CD4-positive, alpha-beta T cell (primary cell): ENCODE results near the gene TBX15. TPM values are rescaled to one million over a fixed set of nuclear protein-coding genes. Genes with fewer than 3 reads are reported as not detected.

Experiments
- ATAC-seq: fragments of 200-7000 bp; cut with Tn5 transposase; one replicate; pipeline ENCODE4 v1.10.0; 2022; ENCODE audit warnings: mild to moderate bottlenecking; ENCODE audit not compliant: poor library complexity
- CTCF ChIA-PET: fragments of 350-600 bp; sonication (Branson Sonifier 250); formaldehyde crosslinking; loops from one replicate; lab custom pipeline; 2021; ENCODE audit warnings: antibody characterized with exemption, inconsistent platforms; lab: Charles Lee
- POLR2A ChIA-PET: fragments of 350-600 bp; sonication (Branson Sonifier 250); formaldehyde crosslinking; loops from one replicate; lab custom pipeline; 2021; ENCODE audit warnings: antibody characterized with exemption, inconsistent platforms; lab: Charles Lee
- DNase-seq, 14 experiments: peaks; one replicate each; pipeline ENCODE4 v3.0.0-alpha.2; 2013 to 2020; ENCODE audit warnings: mixed read lengths in 2 of 14
- H3K27ac ChIP-seq, 2 donors: one replicate each; pipeline versions ENCODE4 v1.5.1 to v1.7.0; 2013; ENCODE audit warnings: low read length in 2 of 2, low read depth in 1 of 2, mild to moderate bottlenecking in 1 of 2
- H3K27me3 ChIP-seq, 2 experiments: 1 replicate in 1 of 2; 2 replicates in 1 of 2; pipeline versions ENCODE4 v1.6.1 to v1.7.0; 2013; ENCODE audit warnings: low read length in 2 of 2, control low read depth in 1 of 2, mild to moderate bottlenecking in 1 of 2, moderate library complexity in 1 of 2; ENCODE audit not compliant: insufficient read depth in 2 of 2, control insufficient read depth in 1 of 2
- H3K36me3 ChIP-seq: one replicate; pipeline ENCODE4 v1.6.1; 2013; ENCODE audit warnings: low read length, control low read depth; ENCODE audit not compliant: insufficient read depth
- H3K4me1 ChIP-seq: one replicate; pipeline ENCODE4 v1.6.1; 2013; ENCODE audit warnings: low read length, control low read depth; ENCODE audit not compliant: insufficient read depth
- H3K4me3 ChIP-seq: one replicate; pipeline ENCODE4 v1.5.1; 2013; ENCODE audit warnings: mild to moderate bottlenecking, low read length, moderate library complexity
- H3K9me3 ChIP-seq, 2 experiments: 1 replicate in 1 of 2; 2 replicates in 1 of 2; pipeline versions ENCODE4 v1.6.1 to v1.7.0; 2013; ENCODE audit warnings: low read length in 2 of 2, mild to moderate bottlenecking in 2 of 2, control low read depth in 1 of 2, moderate library complexity in 1 of 2; ENCODE audit not compliant: control insufficient read depth in 1 of 2, insufficient read depth in 1 of 2
- H3K27ac Mint-ChIP-seq: one replicate; pipeline ENCODE4 v1.8.0; 2020; ENCODE audit warnings: mixed read lengths
- H3K27me3 Mint-ChIP-seq: one replicate; pipeline ENCODE4 v1.8.0; 2021; ENCODE audit warnings: mixed read lengths
- H3K36me3 Mint-ChIP-seq: one replicate; pipeline ENCODE4 v1.8.0; 2021; ENCODE audit warnings: low read depth, mixed read lengths
- H3K4me1 Mint-ChIP-seq: one replicate; pipeline ENCODE4 v1.8.0; 2021; ENCODE audit warnings: low read depth, mixed read lengths
- H3K4me3 Mint-ChIP-seq: one replicate; pipeline ENCODE4 v1.8.0; 2020; ENCODE audit warnings: mild to moderate bottlenecking, mixed read lengths
- H3K9me3 Mint-ChIP-seq: one replicate; pipeline ENCODE4 v1.8.0; 2020; ENCODE audit warnings: mixed read lengths
- intact Hi-C, 2 experiments: fragments of 100-400 bp; cut with DNase I in 1 of 2; cut with micrococcal nuclease in 1 of 2; formaldehyde crosslinking; loops; one replicate each; pipeline versions ENCODE4 v1.15.1 to v1.9.0; 2023 to 2025; cut with DNase I, micrococcal nuclease
- total RNA-seq, 174 experiments: library from RNA in 2 of 174; stranded (reverse) in 2 of 174; gene quantifications; one replicate each; pipeline ENCODE4 v1.2.3 and lab custom pipeline; 2021 to 2026
- TF ChIP-seq, protein P1 (sequence below): fragments of 200-600 bp; IDR thresholded peaks from one replicate; pipeline ENCODE4 v1.8.0; 2022; ENCODE audit warnings: antibody characterized with exemption, mild to moderate bottlenecking

Gene TBX15
- total RNA-seq, 2 experiments from 2014 or later = not detected

DNA sequence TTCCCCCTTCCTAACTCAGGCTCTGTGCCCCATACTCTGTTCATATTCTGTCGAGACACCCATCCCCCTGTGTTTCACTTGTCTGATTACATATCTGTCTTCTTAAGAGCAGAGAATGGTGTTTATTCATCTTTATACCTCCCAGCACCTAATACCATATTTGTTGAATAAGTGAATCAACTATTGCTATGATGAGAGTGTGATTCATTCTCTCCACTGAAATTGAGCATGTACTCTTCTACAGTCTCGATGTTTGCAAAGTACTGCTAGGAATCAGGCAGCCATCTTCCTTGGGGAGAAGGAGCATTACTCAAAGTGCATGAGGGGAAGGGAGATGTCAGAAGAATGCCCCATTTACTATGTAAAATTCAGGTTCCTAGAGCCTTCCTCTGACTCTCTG, 27.0 kb downstream of the TBX15 start:
- ChIA-PET POLR2A (no interaction called here), CTCF (no interaction called here)
- Mint-ChIP-seq H3K9me3 (peaks cover 3% of the 10 kb centered on the region), H3K27me3 (no peaks in the 10 kb centered on the region), H3K4me1 (no peaks in the 10 kb centered on the region), H3K36me3 (no peaks in the 10 kb centered on the region), H3K27ac (no peak overlapping the region), H3K4me3 (no peak overlapping the region)
- DNase-seq = no peak
- Histone ChIP-seq H3K9me3 (peaks cover 0 to 4% of the 10 kb centered on the region in 2 experiments), H3K4me3 (no peak overlapping the region), H3K4me1 (no peaks in the 10 kb centered on the region), H3K27me3 (peaks cover 0 to 6% of the 10 kb centered on the region in 2 experiments), H3K36me3 (no peaks in the 10 kb centered on the region), H3K27ac (no peak overlapping the region)
- TF ChIP-seq, protein P1, sequence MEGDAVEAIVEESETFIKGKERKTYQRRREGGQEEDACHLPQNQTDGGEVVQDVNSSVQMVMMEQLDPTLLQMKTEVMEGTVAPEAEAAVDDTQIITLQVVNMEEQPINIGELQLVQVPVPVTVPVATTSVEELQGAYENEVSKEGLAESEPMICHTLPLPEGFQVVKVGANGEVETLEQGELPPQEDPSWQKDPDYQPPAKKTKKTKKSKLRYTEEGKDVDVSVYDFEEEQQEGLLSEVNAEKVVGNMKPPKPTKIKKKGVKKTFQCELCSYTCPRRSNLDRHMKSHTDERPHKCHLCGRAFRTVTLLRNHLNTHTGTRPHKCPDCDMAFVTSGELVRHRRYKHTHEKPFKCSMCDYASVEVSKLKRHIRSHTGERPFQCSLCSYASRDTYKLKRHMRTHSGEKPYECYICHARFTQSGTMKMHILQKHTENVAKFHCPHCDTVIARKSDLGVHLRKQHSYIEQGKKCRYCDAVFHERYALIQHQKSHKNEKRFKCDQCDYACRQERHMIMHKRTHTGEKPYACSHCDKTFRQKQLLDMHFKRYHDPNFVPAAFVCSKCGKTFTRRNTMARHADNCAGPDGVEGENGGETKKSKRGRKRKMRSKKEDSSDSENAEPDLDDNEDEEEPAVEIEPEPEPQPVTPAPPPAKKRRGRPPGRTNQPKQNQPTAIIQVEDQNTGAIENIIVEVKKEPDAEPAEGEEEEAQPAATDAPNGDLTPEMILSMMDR = no peak
- intact Hi-C loops = no loop called here
- no peak for ATAC-seq

DNA sequence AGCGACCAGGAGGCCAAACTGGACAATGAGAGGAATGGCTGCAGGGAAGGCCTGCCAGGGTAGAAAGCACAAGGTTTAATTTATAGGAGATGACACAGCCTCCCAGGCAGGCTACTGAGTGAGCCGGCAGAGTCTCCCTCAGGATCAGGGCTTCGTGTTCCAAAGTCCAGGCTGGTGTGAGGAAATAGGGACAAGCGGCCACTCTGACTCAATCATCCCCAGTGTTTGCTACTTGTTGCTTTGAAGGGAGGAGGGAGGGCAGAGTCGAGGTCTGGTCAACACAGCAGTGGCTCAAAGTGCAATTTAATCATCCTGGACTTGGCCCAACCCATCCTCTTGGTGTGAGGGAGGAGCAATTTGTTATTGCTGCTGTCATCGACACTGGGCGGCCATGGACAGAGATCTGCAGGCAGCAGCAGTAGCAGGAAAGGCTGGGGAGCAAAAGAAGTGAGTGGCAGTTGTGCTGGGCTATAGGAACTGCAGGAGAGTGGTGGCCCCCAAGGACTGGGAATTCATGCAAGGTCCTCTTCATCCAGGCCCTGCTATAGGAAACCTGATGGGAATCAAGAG, 27.5 kb downstream of the TBX15 start:
- no peak for ATAC-seq
- CTCF ChIA-PET = no interaction called here
- DNase-seq = no peak

DNA sequence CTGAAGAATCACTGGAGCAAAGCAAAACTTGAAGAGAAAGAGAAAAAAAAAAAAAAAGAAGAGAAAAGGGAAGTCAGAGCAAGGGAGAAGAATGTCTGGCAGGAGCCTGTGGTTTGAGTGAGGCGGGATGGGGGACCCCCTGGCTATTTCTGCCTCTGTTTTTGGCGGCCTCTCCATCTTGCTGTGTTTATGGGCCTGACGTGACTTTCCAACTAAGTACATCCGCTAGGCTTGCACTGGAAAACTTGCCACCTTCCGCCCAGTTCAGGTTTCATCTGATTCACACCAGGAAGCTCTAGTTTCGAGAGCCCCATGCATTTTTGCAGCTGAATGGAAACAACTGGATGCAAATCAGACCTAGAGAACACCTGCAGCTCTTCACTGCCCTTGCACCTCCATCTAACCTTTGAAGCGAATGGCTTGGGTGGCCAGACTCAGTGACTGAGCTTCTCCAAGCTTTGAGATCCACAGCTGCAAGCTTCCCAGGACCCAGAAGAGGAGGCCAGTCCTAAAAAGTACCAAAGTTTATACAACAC, 28.0 kb downstream of the TBX15 start:
- H3K4me1 Mint-ChIP-seq = no peaks in the 10 kb centered on the region
- no peak for ATAC-seq
- no peak overlapping the region for H3K4me3 ChIP-seq
- no peaks in the 10 kb centered on the region for H3K36me3 ChIP-seq
- H3K4me1 ChIP-seq = no peaks in the 10 kb centered on the region
- H3K27me3 Mint-ChIP-seq = no peaks in the 10 kb centered on the region
- H3K9me3 ChIP-seq = peaks cover 0 to 4% of the 10 kb centered on the region in 2 experiments
- H3K27ac Mint-ChIP-seq = no peak overlapping the region
- TF ChIP-seq, protein P1 = no peak
- DNase-seq = no peak
- ChIA-PET POLR2A (no interaction called here), CTCF (no interaction called here)
- H3K27ac ChIP-seq = no peak overlapping the region
- H3K4me3 Mint-ChIP-seq = no peak overlapping the region
- no peaks in the 10 kb centered on the region for H3K36me3 Mint-ChIP-seq
- peaks cover 0 to 6% of the 10 kb centered on the region in 2 experiments for H3K27me3 ChIP-seq
- peaks cover 3% of the 10 kb centered on the region for H3K9me3 Mint-ChIP-seq
- intact Hi-C loops = no loop called here

More for the DNA sequence above, 27.5 kb downstream of the TBX15 start:
- Mint-ChIP-seq H3K4me1 (no peaks in the 10 kb centered on the region), H3K27me3 (no peaks in the 10 kb centered on the region), H3K9me3 (peaks cover 3% of the 10 kb centered on the region), H3K36me3 (no peaks in the 10 kb centered on the region), H3K4me3 (no peak overlapping the region), H3K27ac (no peak overlapping the region)
- TF ChIP-seq, protein P1 = no peak
- Histone ChIP-seq H3K4me3 (no peak overlapping the region), H3K27ac (no peak overlapping the region), H3K27me3 (peaks cover 0 to 6% of the 10 kb centered on the region in 2 experiments), H3K4me1 (no peaks in the 10 kb centered on the region), H3K9me3 (peaks cover 0 to 4% of the 10 kb centered on the region in 2 experiments), H3K36me3 (no peaks in the 10 kb centered on the region)
- intact Hi-C loops = no loop called here
- POLR2A ChIA-PET = no interaction called here
